Measurements from ENCODE around the gene RPS14. TPM values are rescaled to one million over a fixed set of nuclear protein-coding genes. Genes with fewer than 3 reads are reported as not detected.

Gene RPS14
- polyA plus RNA-seq (2012; ENCODE audit: low read depth, missing spikeins) = 5,398 TPM

GRCh38 chr5:150449517-150450339 lies at the start of gene RPS14:
Gene RPS14 (minus strand): TSS chr5:150449739. CDS start chr5:150447733, 2,006 bp downstream.
- FAIRE-seq (peak; percentile 96), DNase-seq (ENCODE audit: insufficient read length, low spot score) (peak; percentile 89)
- TF ChIP-seq POLR2A (IDR thresholded peaks at IDR 0.05; ENCODE audit: low read depth, low read length) (peak; percentile 95), SPI1 (IDR thresholded peaks at IDR 0.05; ENCODE audit: low read depth, low read length) (peak; percentile 33), POU2F2 (IDR thresholded peaks at IDR 0.05; ENCODE audit: low read depth, low read length) (no peak; the same call in none of the 2 replicates), POLR2AphosphoS5 (IDR thresholded peaks at IDR 0.05; ENCODE audit: low read depth, low read length) (peak; percentile 98), PAX5 (IDR thresholded peaks at IDR 0.05; ENCODE audit: insufficient read depth, low read length, severe bottlenecking) (no peak), TAF1 (IDR thresholded peaks at IDR 0.05; ENCODE audit: low read depth, low read length) (peak; percentile 97)

GRCh38 chr5:150498971-150499370 lies 49.4 kb upstream of the RPS14 start:
- FAIRE-seq (no peak), DNase-seq (ENCODE audit: insufficient read length, low spot score) (no peak)
- TF ChIP-seq POLR2AphosphoS5 (IDR thresholded peaks at IDR 0.05; ENCODE audit: low read depth, low read length) = no peak
- TF ChIP-seq POU2F2 (IDR thresholded peaks at IDR 0.05; ENCODE audit: low read depth, low read length) = no peak
- TF ChIP-seq SPI1 (IDR thresholded peaks at IDR 0.05; ENCODE audit: low read depth, low read length) = no peak
- no peak for TF ChIP-seq POLR2A (IDR thresholded peaks at IDR 0.05; ENCODE audit: low read depth, low read length)
- TF ChIP-seq TAF1 (IDR thresholded peaks at IDR 0.05; ENCODE audit: low read depth, low read length) = no peak
- no peak for TF ChIP-seq PAX5 (IDR thresholded peaks at IDR 0.05; ENCODE audit: insufficient read depth, low read length, severe bottlenecking)

GRCh38 chr5:150498501-150498900 lies 49.0 kb upstream of the RPS14 start:
- FAIRE-seq (no peak), DNase-seq (ENCODE audit: insufficient read length, low spot score) (no peak)

GRCh38 chr5:150497989-150498317 lies 48.4 kb upstream of the RPS14 start:
- no peak for TF ChIP-seq TAF1 (IDR thresholded peaks at IDR 0.05; ENCODE audit: low read depth, low read length)
- no peak for TF ChIP-seq POLR2AphosphoS5 (IDR thresholded peaks at IDR 0.05; ENCODE audit: low read depth, low read length)
- no peak for TF ChIP-seq SPI1 (IDR thresholded peaks at IDR 0.05; ENCODE audit: low read depth, low read length)
- no peak for TF ChIP-seq POU2F2 (IDR thresholded peaks at IDR 0.05; ENCODE audit: low read depth, low read length)
- no peak for TF ChIP-seq POLR2A (IDR thresholded peaks at IDR 0.05; ENCODE audit: low read depth, low read length)
- no peak for TF ChIP-seq PAX5 (IDR thresholded peaks at IDR 0.05; ENCODE audit: insufficient read depth, low read length, severe bottlenecking)
- DNase-seq (ENCODE audit: insufficient read length, low spot score) (no peak), FAIRE-seq (peak; percentile 48)

More at GRCh38 chr5:150498501-150498900, 49.0 kb upstream of the RPS14 start:
- TF ChIP-seq POU2F2 (IDR thresholded peaks at IDR 0.05; ENCODE audit: low read depth, low read length) (no peak), PAX5 (IDR thresholded peaks at IDR 0.05; ENCODE audit: insufficient read depth, low read length, severe bottlenecking) (no peak), POLR2A (IDR thresholded peaks at IDR 0.05; ENCODE audit: low read depth, low read length) (no peak)

GRCh38 chr5:150497274-150497988 lies 47.9 kb upstream of the RPS14 start:
- TF ChIP-seq POLR2AphosphoS5 (IDR thresholded peaks at IDR 0.05; ENCODE audit: low read depth, low read length) (no peak), PAX5 (IDR thresholded peaks at IDR 0.05; ENCODE audit: insufficient read depth, low read length, severe bottlenecking) (no peak), POU2F2 (IDR thresholded peaks at IDR 0.05; ENCODE audit: low read depth, low read length) (no peak), TAF1 (IDR thresholded peaks at IDR 0.05; ENCODE audit: low read depth, low read length) (no peak), SPI1 (IDR thresholded peaks at IDR 0.05; ENCODE audit: low read depth, low read length) (no peak), POLR2A (IDR thresholded peaks at IDR 0.05; ENCODE audit: low read depth, low read length) (no peak)
- FAIRE-seq = no peak
- DNase-seq (ENCODE audit: insufficient read length, low spot score) = no peak

- FAIRE-seq (no peak), DNase-seq (ENCODE audit: insufficient read length, low spot score) (no peak)
- TF ChIP-seq POU2F2 (IDR thresholded peaks at IDR 0.05; ENCODE audit: low read depth, low read length) (no peak), PAX5 (IDR thresholded peaks at IDR 0.05; ENCODE audit: insufficient read depth, low read length, severe bottlenecking) (no peak), SPI1 (IDR thresholded peaks at IDR 0.05; ENCODE audit: low read depth, low read length) (no peak), TAF1 (IDR thresholded peaks at IDR 0.05; ENCODE audit: low read depth, low read length) (no peak), POLR2A (IDR thresholded peaks at IDR 0.05; ENCODE audit: low read depth, low read length) (no peak), POLR2AphosphoS5 (IDR thresholded peaks at IDR 0.05; ENCODE audit: low read depth, low read length) (no peak)
These were observed 47.0 kb upstream of the RPS14 start for GRCh38 chr5:150496534-150496933.

- no peak for FAIRE-seq
- TF ChIP-seq POLR2AphosphoS5 (IDR thresholded peaks at IDR 0.05; ENCODE audit: low read depth, low read length) (no peak), TAF1 (IDR thresholded peaks at IDR 0.05; ENCODE audit: low read depth, low read length) (no peak), PAX5 (IDR thresholded peaks at IDR 0.05; ENCODE audit: insufficient read depth, low read length, severe bottlenecking) (no peak), SPI1 (IDR thresholded peaks at IDR 0.05; ENCODE audit: low read depth, low read length) (no peak), POLR2A (IDR thresholded peaks at IDR 0.05; ENCODE audit: low read depth, low read length) (no peak), POU2F2 (IDR thresholded peaks at IDR 0.05; ENCODE audit: low read depth, low read length) (no peak)
- no peak for DNase-seq (ENCODE audit: insufficient read length, low spot score)
These were observed 46.6 kb upstream of the RPS14 start for GRCh38 chr5:150496098-150496497.

- DNase-seq (ENCODE audit: insufficient read length, low spot score) (no peak), FAIRE-seq (no peak)
- TF ChIP-seq SPI1 (IDR thresholded peaks at IDR 0.05; ENCODE audit: low read depth, low read length) (no peak), POU2F2 (IDR thresholded peaks at IDR 0.05; ENCODE audit: low read depth, low read length) (no peak), TAF1 (IDR thresholded peaks at IDR 0.05; ENCODE audit: low read depth, low read length) (no peak), POLR2AphosphoS5 (IDR thresholded peaks at IDR 0.05; ENCODE audit: low read depth, low read length) (no peak), POLR2A (IDR thresholded peaks at IDR 0.05; ENCODE audit: low read depth, low read length) (no peak), PAX5 (IDR thresholded peaks at IDR 0.05; ENCODE audit: insufficient read depth, low read length, severe bottlenecking) (no peak)
These were observed 43.1 kb upstream of the RPS14 start for GRCh38 chr5:150492621-150493020.

- FAIRE-seq (no peak), DNase-seq (ENCODE audit: insufficient read length, low spot score) (no peak)
- TF ChIP-seq POLR2A (IDR thresholded peaks at IDR 0.05; ENCODE audit: low read depth, low read length) (no peak), PAX5 (IDR thresholded peaks at IDR 0.05; ENCODE audit: insufficient read depth, low read length, severe bottlenecking) (no peak), SPI1 (IDR thresholded peaks at IDR 0.05; ENCODE audit: low read depth, low read length) (no peak), POU2F2 (IDR thresholded peaks at IDR 0.05; ENCODE audit: low read depth, low read length) (no peak), POLR2AphosphoS5 (IDR thresholded peaks at IDR 0.05; ENCODE audit: low read depth, low read length) (no peak), TAF1 (IDR thresholded peaks at IDR 0.05; ENCODE audit: low read depth, low read length) (no peak)
These were observed 42.3 kb upstream of the RPS14 start for GRCh38 chr5:150491876-150492275.

Measured in GM12891 (cell line).